HG03378 (cell line): ENCODE data around the gene PTPN3.
A peak's percentile ranks its signal among the peaks of the same experiment; 100 is the strongest.
"Not testable (repeated sequence)": the region's sequence is repeated elsewhere in the genome, so short reads cannot be mapped to it uniquely, and the experiment has no call there.

Source experiments
- ATAC-seq: cut with Tn5 transposase; IDR thresholded peaks from one replicate; pipeline ENCODE4 v1.9.1; 2021; ENCODE audit warnings: mild to moderate bottlenecking, moderate library complexity; ENCODE audit not compliant: unreplicated experiment

Gene PTPN3, protein sequence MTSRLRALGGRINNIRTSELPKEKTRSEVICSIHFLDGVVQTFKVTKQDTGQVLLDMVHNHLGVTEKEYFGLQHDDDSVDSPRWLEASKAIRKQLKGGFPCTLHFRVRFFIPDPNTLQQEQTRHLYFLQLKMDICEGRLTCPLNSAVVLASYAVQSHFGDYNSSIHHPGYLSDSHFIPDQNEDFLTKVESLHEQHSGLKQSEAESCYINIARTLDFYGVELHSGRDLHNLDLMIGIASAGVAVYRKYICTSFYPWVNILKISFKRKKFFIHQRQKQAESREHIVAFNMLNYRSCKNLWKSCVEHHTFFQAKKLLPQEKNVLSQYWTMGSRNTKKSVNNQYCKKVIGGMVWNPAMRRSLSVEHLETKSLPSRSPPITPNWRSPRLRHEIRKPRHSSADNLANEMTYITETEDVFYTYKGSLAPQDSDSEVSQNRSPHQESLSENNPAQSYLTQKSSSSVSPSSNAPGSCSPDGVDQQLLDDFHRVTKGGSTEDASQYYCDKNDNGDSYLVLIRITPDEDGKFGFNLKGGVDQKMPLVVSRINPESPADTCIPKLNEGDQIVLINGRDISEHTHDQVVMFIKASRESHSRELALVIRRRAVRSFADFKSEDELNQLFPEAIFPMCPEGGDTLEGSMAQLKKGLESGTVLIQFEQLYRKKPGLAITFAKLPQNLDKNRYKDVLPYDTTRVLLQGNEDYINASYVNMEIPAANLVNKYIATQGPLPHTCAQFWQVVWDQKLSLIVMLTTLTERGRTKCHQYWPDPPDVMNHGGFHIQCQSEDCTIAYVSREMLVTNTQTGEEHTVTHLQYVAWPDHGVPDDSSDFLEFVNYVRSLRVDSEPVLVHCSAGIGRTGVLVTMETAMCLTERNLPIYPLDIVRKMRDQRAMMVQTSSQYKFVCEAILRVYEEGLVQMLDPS

DNA sequence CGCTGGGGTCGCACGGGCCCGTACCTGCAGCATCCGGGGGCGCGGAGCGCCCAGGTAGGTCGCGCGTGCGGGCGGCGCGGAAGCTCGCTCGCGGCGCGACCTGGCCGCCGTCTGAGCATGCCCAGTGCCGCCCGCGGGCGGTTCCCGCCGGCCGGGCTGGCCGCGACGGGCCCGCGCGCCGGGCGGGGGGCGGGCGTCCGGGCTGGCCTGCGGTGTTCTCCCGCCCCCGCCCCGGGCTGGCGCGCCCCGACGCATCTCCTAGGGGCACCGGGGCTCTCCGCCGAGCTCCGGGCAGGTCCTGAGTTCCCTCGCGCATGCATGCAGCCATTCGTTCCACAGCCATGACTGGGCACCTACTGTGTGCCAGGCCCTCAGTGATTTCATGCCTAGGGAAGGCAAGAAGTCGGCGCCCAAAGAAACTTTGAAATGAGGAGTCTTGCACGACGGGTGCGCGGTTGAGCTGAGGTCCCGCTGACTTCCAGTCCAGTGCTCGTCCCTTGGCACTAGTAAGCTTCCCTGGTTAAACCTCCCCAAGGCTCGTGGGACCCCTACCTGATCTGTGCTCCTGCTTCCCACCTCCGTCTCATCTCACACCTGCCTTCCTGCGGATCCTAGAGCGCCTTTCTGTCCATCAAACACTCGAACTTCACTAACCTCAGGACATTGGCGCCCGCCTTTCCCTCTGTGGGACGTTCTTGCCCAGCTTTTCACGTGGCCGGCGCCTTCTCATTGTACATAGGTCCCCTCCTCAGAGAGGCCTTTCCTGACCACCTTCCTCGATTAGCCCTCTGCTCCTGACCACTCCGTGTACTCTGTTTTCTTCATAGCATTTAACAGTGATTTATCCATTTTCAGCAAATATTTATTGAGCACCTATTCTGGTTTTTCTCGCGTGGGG, at the start of gene PTPN3:
Gene PTPN3, minus strand, starts transcription at position 113 of the 898 bp plus-strand sequence. CDS start 34,873 bp downstream, outside the sequence.
- ATAC-seq = no peak

DNA sequence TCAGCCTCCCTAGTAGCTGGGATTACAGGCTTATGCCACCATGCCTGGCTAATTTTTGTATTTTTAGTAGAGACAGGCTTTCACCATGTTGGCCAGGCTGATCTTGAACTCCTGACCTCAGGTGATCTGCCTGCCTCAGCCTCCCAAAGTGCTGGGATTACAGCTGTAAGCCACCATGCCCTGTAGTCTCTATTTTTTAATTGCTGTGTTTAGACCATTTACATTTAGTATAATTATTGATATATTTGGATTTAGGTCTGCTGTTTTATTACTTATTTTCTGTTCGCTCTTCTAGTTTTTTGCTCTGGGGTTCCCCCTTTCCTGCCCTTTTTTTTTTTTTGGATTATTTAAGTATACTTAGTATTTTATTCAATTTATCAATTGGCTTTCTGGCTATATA, 46.8 kb upstream of the PTPN3 start:
- not testable (repeated sequence) for ATAC-seq

DNA sequence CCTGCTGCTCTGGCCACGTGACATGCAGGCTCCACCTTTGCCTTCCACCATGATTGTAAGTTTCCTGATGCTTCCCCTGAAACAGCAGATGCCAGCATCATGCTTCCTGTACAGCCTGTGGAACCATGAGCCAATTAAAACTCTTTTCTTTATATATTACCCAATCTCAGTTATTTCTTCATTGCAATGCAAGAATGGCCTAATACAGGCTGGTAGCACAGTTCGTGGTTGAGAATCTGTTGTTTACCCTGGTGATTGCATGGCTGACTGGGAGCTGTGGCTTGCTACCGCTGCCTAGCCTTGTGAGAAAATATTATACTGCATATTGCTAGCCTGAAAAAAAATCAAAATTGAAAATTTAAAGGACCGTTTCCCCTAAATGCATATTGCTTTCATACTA, 44.8 kb upstream of the PTPN3 start:
- no peak for ATAC-seq

DNA sequence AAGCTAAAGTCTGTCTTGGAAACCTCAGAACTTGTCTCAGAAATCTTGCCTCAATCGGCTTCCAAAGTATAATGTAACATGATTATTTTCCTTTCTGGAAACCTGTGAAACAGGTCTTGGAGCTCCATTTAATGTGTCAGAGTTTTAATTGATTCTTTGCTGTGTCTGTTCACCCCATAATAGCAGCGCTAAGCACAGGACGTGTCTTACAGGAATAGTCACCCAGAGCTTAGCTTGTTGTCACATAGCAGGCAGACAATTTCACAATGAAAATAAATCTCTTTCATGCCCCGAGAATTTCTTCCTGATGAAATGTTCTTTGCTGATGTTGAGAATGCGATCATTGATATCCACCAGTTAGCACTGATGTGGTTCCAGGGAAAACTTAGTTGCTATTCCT, 40.2 kb upstream of the PTPN3 start:
- no peak for ATAC-seq

DNA sequence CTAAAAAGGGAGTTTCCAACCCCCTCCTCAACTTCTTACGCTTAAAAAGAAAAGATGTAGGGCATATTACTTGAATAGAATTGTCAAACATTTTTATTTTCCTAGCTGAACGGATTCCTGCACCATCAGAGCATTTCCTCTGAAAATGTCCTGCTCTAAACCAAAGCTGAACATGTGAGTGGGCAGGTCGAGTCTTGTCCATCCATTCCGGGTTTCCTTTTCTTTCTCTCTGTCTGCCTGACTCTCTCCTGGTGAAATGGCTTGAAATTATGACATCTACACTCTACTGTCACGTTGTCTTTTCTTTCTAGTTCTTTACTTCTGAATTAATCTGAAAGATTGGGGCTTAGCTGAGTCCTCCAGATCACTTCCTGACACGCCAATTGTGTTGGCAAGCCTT, 39.2 kb upstream of the PTPN3 start:
- ATAC-seq = no peak

DNA sequence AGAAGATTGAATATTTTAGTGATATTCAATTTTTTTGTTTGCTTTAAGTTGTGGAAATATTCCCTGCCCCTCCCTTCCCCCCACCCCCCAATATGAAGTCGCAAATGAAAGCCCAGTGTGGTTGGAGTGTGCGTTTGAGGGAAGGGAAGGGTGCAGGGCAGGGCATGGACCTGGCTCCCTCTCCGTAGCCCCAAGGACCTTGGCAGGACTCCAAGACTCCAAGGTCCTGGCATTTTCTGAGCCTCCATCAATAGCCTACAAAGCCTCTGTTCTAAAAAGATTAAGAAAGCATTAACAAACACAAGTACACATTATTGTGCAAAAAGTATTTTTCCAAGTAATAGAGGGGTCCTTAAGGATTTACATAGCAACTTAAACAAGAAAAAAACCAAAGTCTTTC, 38.8 kb upstream of the PTPN3 start:
- no peak for ATAC-seq

DNA sequence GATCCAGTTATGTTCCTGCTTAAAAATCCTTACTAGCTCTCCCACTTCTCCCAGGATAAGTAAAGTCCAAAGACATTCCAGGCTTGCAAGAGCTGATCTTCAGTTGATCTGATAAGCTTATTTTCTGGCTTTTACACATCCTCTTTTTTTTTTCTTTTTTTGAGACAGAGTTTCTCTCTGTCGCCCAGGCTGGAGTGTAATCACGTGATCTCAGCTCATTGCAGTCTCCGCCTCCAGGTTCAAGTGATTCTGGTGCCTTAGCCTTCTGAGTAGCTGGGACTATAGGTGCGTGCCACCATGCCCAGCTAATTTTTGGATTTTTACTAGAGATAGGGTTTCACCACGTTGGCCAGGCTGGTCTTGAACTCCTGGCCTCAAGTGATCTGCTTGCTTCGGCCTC, 37.3 kb upstream of the PTPN3 start:
- ATAC-seq = no peak

DNA sequence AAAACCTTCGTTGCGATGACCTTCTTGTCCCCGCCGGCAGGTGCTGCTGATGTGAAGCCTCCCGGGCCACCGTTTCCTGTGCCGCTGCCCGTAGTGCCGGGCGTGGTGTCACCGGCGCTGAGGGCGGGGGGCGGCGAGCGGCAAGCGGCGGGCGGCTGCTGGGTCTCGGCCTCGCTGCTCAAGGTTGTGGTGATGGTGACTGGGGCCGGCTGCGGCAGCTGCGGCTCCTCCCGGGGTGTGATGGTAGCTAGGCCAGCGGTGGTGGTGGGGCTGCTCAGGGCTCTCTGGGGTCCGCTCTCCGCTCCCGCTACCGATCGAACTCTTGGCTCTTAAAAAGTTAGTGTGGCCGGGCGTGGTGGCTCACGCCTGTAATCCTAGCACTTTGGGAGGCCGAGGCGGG, 36.0 kb upstream of the PTPN3 start:
- ATAC-seq = no peak

DNA sequence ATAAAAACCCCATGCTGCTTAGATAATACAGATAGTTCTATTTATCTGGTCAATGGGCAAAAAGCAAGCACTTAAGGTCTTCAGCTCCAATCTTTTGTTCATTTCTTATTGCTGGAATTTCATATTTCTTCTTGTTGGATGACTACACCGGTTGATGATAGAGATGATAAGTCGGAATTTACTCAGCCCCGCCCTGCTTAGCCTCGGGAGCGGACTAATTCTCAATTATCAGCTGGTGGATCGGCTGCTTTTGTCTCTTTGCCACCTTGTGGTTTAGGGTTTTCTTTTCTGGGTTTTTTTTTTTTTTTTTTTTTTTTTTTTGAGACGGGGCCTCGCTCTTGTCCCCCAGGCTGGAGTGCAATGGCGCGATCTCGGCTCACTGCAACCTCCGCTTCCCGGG, 34.5 kb upstream of the PTPN3 start:
- ATAC-seq = not testable (repeated sequence)

DNA sequence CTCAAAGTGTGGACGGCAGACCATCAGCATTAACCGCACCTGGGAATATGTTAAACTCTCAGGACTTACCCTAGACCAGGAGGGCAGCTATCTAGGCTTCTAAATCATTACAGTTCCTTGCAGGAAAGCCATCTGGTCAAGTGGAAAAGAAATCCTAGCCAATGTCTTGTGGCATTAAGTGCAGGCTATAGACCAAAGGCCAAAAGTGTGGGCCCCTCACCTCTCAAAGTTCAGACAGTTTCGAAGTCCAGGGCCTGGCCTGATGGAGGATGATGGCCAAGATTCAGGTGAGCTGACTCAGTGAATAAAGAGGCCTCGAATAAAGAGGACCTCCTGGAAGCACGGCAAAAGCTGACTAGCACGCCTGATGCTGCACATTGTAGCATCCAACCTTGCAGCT, 24.0 kb upstream of the PTPN3 start:
- no peak for ATAC-seq

DNA sequence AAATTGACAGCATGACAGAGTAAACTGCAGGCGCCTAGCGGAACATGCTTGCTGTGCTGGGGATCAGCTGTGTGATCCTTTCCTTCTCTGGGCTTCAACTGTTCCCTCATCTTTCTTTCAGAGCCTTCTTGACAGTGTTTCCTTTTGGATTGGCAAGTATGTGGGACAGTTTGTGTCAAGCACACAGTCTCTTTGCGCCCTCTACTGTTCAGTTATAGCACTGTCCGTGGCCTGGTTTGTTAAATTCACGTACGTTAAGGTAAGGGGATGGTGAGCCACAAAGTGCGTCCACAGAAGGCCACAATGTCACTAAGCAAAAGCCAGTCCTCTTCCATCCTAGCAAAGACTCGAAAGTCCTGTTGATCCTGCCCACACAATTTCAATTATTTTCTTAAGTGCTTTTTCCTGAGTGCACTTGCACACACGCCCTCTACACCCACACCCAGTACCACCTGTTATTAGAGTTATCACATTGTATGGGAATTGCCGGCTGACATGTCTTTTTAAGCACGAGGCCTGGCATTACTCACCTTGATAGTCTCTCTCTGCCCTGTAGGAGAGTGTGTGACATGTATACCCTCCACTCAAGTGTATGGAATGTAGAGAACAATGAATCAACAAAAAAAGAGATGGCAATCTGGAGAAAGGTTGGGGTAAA, 22.5 kb upstream of the PTPN3 start:
- peak; percentile 86 for ATAC-seq

DNA sequence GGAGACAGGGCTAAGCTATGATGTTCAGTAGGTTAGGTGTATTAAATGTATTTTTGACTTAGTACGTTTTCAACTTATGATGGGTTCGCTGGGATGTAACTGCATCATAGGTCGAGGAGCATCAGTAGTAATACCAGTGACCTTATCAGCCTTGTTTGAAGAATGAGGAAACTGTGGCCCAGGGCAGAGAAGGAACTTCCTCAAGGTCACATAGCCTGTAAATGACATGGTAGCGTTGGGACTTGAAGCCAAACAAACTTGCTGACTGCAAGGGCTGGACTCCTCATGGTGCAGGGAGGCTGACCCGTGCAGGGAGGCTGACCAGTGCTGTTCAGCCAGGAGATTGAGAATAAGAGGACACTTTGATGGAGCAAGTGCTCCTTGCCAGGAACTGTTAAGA, 21.3 kb upstream of the PTPN3 start:
- no peak for ATAC-seq

DNA sequence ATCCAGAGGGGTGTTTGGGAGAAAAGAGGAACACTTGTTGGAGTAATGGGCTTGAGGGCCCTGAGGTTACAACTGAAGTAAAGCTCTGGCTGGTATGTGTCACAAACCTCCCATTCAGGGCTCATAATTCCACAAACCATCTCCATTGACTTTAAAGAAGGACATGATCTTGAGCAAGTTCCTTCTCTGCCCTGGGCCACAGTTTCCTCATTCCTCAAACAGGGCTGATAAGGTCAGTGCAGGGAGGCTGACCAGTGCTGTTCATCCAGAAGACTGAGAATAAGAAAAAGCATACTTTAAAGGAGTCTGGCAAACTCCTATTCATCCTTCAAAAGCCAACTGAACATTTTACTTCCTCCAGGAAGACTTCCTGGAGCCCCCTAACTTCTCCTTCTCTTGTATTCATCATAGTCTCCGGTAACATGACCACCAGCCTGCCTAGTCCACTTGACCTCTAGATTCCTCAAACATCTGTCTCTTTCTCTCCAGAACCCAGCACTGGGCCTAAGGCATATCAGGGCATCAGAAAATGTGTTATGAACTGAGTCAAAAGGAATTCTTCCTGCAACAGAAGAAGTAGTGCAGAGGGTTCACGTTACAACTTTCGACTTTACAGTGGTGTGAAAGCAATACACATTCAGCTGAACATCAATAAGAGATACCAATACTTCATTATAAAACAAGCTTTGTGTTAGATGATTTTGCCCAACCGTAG, 20.7 kb upstream of the PTPN3 start:
- no peak for ATAC-seq

DNA sequence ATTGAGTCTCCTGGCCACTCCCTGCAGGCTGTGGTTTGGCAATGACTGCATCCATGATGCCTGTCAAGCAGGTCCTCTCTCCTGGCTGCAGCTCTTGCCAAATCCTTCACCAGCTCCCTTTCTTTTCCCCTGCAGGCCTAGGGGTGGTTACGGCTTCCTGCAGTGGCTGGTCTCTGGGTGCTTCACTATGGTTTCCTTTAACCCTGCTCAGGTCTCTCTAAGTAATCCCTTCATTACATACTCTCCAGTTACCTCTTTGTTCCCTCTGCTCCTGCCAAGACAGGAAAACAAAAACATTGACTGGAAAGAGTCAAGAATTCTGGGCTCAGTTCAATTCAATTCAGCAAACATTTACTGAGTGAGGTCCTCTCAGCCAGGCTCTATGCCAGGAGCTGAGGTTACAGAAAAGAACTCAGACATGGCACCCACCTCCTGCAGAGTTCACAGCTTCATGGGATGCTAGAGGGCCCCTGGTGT, 19.8 kb upstream of the PTPN3 start:
- no peak for ATAC-seq

DNA sequence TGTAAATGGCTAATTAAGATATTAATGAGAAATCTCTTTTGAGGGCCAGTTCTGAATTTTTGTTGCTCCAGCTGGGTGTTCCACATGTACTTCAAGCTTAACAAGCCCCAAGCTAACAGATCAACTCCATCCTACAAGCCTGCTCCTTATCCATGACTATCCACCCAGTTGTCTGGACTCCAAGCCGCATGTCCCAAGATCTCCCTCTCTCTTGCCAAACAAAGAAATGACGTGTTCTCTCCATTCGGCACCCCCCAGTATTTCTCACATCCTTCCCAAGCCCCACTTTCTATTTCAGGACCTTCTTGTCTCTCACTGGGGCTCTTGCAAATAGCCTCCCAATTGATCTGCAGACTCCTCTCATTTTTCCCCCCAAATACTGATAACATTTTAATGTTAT, 15.8 kb upstream of the PTPN3 start:
- no peak for ATAC-seq

DNA sequence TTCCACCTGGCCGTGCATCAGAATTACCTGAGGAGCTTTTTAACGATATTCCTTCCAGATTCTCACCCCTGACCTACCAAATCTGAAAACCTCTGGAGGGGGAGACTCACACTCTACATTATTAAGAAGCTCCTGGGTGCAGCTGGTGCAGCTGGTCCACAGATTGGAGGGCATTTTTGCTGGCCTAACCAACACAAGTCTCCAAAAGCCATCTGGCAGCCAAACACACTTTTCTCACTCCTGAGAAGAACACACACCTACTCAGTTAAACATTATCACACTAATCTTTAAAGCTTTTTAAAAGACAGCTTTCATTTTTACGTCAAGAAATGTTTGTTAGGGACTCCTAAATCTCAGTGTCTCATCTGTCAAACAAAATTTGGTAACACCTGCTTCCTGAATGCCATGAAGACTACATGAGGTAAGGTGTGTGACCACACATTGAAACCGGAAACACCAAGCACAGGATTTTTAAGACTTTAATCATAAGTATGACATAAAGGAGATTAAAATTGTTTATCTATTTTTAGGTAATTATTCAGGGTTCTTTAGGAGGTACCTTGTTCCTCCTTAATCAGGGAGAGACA, 14.2 kb upstream of the PTPN3 start:
- no peak for ATAC-seq

DNA sequence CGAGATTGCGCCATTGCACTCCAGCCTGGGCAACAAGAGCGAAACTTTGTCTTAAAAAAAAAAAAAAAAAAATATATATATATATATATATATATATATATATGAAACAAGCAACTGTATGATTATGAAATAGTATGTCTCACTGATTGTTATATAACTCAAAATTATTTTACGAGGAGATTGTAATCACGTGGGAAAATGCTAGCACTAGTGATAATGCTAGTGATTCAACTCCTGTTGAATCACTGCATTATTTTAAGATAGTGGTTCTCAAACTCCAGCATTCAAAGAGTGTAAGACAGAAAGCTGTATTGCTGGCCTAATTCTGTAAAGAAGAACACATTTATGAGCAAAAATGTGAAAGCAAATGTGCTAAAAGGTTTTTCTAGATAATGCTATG, 12.4 kb upstream of the PTPN3 start:
- ATAC-seq = no peak

DNA sequence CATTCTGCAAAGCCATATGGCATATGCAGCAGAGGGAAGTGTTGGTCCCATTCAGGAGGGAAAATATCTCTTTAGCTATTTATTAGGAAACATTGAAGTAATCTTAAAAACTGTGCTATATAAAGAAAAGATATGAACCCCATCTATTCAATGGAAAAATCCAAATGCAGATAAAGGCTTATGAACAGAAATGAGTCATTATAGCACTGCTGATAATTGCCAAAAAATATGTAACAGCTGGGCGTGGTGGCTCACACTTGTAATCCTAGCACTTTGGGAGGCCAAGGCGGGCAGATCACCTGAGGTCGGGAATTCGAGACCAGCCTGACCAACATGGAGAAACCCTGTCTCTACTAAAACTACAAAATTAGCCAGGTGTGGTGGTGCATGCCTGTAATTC, 11.9 kb upstream of the PTPN3 start:
- not testable (repeated sequence) for ATAC-seq

DNA sequence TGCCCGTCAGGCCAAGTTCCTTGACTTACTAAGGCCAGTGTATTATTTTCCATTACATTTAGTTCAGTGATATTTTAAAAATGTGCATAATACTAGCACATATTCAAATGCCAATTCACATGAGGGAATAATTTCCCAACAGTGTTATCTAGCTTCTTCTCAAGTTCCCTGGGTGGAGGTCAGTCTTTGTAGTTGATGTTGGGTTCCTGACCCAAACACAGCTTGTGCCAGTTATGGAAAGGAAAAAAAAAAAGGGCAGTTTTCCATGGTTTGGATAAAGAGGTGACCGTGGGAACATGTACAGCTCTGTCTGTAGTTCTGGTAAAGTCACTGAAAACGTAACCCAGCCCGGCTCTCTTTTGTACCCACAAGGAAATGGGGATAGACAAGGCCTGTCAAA, 11.5 kb upstream of the PTPN3 start:
- ATAC-seq = no peak
